Right lobe of liver (tissue), 4 donors: ENCODE data around the gene MYRIP.

Experiments
- CTCF ChIP-seq, 4 donors: fragments of 200-600 bp in 3 of 4; fragments of 450-650 bp in 1 of 4; IDR thresholded peaks; one replicate each; pipeline versions ENCODE4 v1.5.1 to v1.8.0; 2016 to 2022; ENCODE audit warnings: antibody characterized with exemption in 4 of 4, mild to moderate bottlenecking in 2 of 4
- POLR2A ChIP-seq: fragments of 450-650 bp; IDR thresholded peaks from one replicate; pipeline ENCODE4 v1.6.1; 2017; ENCODE audit warnings: antibody characterized with exemption, mild to moderate bottlenecking
- donor health status: DM: no; HTN: no; CAD: no.
- donor health status: DM: no; HTN: no; CAD: no.
- donor health status: DM: no; HTN: yes; CAD: no.

DNA sequence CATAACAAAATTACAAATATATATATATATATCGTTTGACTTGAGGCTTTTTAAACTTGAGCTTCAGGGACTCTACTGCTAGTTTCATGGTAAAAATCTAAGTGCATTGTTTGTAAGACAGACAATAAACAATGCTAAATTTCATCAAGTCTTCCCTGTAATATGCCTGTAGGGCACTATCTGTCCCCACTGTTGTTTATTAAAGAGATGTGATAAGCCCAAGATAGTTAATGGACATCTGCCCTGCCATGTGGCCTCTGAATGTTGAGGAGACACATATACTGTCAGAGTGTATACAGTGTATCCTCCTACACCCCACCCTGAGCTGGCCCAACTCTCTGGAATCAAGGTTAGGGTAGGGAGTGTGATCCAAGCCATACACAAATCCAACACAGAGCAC, 485.0 kb downstream of the MYRIP start:
- TF ChIP-seq POLR2A (no peak), CTCF (IDR thresholded peaks at IDR 0.05) (no peak)
